COLO668 (cell line): ENCODE measurements around the gene CCDC146.
"Not testable (repeated sequence)": the region's sequence is repeated elsewhere in the genome, so short reads cannot be mapped to it uniquely, and the experiment has no call there.

Experiments used
- DNase-seq: peaks from one replicate; lab custom pipeline; 2025; ENCODE audit not compliant: unreplicated experiment; lab: John Stamatoyannopoulos, UW

The CCDC146 gene

DNA sequence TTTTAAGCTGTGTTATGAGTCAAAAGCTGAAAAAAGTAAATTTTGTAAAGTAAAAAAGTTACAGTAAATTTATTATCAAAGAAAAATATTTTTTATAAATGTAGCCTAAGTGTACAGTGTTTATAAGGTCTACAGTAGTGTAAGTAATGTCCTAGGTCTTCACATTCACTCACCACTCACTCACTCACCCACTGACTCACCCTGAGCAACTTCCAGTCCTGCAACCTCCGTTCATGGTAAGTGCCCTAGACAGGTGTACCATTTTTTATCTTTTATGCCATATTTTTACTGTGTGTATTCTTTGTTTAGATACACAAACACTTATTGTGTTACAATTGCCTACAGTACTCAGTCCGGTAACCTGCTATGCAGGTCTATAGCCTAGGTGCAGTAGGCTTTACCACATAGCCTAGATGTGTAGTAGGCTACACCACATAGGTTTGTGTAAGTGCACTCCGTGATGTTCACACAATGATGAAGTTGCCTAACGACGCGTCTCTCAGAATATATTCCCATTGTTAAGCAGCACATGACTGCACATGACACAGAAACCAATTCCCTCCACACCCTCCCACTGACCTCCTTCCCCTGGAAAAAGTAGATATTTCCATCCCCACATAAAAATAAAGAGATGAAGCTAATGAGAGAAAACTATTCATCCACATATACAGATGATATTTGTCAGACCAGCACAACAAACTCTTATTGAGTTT is 122.0 kb downstream of the CCDC146 start:
- no peak for DNase-seq

DNA sequence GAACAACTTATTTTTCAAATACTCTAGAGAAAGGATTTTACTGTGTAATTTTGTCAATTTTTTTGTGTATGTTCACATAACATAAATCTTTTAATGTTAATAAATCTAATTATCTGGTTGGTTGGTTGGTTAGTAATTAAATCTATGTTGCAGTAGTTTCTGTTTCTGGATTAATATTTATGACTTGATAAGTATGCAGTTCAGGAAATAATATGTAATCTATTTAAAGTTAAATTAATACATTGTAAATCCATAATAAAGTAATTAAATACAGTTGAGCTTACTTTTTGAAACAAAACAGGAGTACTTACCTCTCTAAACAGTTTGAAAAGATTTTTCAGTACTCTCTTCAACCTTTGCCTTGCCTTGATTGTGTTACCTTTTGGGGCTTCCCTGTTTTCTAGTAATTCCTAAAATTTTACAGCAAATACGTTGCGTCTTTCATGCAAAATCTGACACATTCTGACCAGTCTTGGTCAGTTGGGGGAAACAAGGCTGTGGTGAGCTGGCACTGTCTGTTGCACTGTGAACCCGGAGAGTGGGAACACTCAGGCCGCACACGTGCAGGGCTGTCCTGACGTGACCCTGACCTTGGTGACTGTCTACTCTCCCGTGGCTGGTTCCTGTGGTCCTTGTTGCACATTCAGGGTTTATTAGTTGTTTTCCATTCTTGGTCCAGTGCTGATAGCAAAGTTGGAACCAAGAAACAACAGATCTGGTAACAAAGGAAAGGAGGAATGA is 122.8 kb downstream of the CCDC146 start:
- no peak for DNase-seq

- no peak for DNase-seq
Measured at GRCh38 chr7:77246026-77246640, 123.7 kb downstream of the CCDC146 start.

GRCh38 chr7:77247206-77247850 is 124.9 kb downstream of the CCDC146 start:
- DNase-seq, result peak; percentile 77

GRCh38 chr7:77248154-77248553 is 125.7 kb downstream of the CCDC146 start:
- no peak for DNase-seq

DNA sequence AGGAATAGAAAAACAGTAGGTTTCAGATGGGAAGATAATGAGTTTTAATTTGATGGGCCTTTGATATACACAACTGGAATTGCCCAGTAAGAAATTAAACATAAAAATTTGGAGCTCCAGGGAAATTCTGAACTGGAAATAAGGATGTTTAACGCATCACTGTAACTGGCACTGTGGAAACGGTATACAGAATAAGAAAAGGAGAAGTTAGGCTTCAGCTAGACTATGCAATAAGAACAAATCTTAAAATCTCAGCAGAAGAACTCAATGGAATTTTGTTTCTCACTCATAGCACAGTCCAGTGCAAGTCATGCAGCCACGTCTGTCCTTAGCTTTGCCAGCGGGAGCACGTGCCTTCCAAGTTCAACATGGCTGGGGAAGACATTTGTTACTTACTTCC is 130.1 kb downstream of the CCDC146 start:
- DNase-seq, result no peak

DNA sequence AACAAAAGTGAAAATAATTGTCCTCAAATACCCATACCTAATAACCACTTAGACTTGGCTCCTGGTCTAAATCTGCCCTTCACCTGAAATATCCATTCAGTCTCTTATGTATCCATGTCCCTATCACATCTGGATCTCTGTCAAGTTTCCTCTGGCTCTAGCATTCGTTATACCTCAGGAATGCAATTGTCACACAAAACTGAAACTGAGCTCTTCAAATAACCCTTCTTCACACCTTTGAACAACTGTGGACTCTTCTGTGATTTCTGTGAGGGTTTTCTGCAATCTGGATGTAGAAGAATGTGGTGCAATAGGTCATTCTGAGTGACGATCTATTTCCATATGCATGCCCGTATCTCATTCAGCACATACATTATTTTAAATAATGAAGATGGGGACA is 130.7 kb downstream of the CCDC146 start:
- no peak for DNase-seq

DNA sequence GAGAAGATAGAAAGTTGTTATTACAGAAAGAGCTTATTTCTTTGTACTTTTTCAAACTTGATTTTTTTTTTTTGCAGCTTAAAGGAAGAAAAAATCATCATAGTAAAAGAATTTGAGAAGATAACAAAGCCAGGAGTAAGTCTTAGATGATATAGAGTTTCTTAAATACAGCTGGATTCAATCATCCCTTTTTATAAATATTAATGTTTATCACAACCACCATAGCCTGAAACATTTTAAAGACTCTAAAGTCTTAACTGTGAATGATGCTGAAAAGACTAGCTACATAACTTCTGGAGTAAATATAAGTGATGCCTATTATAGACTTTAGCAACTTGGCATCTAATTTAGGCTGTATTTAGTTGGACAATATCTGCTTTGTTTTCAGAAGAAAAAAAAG is 132.0 kb downstream of the CCDC146 start:
- no peak for DNase-seq

DNA sequence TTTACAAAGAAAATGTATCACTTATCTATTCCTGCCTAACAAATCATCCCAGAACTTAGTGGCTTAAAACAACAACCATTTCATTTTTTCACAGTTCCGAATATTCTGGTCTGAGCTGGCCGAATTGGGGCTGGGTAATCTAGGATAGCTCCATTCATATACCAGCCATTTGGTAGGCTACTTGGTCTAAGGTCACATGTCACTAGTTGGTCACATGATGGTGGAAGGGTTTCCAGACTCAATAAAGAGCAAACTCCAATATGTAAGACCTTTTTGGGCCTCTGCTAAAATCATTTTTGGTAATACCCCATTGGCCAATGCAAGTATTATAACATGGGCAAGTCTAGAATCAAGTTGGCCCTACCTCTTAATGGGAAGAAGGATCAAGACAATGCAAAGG is 132.5 kb downstream of the CCDC146 start:
- no peak for DNase-seq

GRCh38 chr7:77258014-77258413 is 135.6 kb downstream of the CCDC146 start:
- DNase-seq, result no peak

- no peak for DNase-seq
Measured at GRCh38 chr7:77258593-77258992, 136.2 kb downstream of the CCDC146 start.

DNA sequence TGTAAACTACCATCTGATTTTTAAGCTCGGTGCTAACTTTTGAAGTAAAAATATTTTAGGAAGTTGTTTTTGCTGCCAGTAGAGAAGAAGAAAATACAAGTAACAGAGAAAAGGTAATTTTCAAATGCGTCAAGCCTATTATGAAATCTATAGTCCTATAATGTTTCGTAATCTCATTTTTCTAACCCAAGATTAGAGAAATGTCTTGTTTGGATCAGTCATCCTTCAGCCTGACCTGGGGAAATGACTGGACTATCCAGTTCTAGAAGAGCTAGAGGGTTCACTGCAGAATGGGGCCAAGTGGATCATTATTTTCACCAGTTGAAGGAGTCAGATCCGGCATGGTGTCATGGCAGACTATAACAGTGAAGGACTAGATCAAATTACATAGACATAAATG is 139.9 kb downstream of the CCDC146 start:
- DNase-seq, result no peak

DNA sequence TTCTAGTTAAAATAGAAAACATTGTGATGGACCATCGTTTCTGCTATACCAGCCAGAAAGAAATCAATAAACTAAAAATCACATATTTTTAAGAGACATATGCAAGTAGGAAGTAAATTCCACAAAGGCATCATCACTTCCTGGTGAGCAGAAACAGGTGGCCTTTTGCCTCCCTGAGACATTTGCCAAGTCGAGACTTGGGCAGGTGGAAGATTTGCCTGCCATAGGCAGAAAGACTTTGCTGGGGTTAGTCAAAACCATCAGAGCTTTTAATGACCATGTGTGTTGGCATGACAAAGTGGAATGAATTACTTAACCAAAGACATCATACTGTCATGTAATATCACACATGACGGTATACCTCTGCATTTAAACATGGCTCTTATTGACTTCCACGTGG is 143.3 kb downstream of the CCDC146 start:
- no peak for DNase-seq

- DNase-seq, result no peak
Measured at GRCh38 chr7:77266291-77266794, 143.9 kb downstream of the CCDC146 start.

GRCh38 chr7:77269360-77270093 is 147.1 kb downstream of the CCDC146 start:
- no peak for DNase-seq

DNA sequence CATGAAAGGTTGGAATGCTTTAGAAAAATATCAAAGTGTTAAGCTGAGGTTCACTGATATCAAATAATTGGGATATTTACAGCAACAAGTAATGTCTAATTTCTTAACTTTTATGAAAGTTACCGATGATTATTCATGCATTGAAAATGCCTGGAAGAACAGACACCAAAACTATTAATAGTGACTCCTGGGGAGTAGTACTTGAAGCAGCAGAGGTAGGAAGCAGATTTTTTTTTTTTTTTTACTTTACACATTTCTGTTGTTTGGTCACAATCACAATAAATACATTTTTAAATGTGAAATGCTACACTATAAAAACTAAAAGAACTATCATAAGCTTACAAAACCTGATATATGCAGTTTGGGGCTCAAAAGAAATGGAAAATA is 147.7 kb downstream of the CCDC146 start:
- DNase-seq, result no peak

DNA sequence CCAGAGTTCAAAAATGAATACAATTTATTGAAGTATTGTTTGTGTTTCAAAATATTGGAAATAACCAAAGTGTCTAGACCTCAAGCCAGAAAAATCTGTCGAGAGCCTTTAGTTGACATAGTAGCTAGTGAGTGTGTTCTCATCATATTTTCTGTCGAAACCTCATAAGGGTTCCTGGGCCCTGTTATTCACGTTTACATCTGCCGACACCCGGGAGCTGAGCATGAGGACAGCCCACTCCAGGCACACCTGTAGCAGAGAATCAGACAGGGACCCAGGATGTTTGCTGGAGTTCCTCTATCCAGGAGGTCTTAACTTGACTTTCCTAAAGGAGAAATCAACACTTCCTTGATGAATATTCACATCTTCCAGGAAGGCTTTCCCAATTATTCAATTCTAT is 149.4 kb downstream of the CCDC146 start:
- no peak for DNase-seq

GRCh38 chr7:77275663-77276062 is 153.2 kb downstream of the CCDC146 start:
- not testable (repeated sequence) for DNase-seq

- DNase-seq, result no peak
Measured at GRCh38 chr7:77276120-77276519, 153.7 kb downstream of the CCDC146 start.

DNA sequence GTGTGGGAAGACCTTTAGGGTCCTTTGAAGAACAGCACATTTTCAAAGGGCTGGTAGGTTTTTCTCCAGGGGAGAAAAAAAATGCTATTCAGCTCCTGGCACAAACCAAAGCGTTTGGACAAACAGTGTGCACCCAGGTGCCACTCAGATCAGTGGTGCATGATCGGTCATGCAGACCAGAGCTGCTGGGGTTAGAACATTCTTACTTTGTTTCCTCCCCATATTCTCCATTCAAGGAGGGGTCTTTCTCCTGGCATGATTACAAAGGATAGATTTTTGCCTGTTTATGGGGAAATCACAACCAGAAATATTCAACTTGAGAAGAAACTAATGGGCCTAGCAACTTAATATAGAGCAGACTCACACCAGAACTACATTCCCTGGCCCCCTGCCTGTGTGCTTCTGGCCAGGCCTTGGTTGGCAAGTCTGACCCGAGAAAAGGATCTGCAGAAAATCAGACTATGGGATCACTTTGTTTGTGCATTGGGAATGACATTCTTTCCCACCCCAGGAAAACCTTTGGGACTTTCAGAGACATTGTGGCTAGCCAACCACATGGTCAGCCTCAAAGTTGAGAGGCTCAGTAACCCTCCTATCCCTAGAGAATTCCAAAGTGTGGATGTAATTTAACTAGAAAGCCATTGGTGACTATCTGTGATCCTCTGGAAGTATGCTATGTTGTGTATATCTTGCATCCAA is 159.5 kb downstream of the CCDC146 start:
- no peak for DNase-seq
